Neural cell (in vitro differentiated cells): Measurements from ENCODE around the gene CAPN2. TPM values are rescaled to one million over a fixed set of nuclear protein-coding genes. Genes with fewer than 3 reads are reported as not detected.

ENCODE experiments used
- H2AFZ ChIP-seq: fragments of 200-600, 300-800 bp; sonication (generic), shearing (Covaris generic); 2 replicates; pipeline ENCODE4 v1.6.0; 2014; ENCODE audit warnings: low read depth, mild to moderate bottlenecking, antibody characterized with exemption, low read length, moderate library complexity
- H3F3A ChIP-seq: fragments of 200-600 bp; shearing (Covaris generic); 2 replicates; pipeline ENCODE4 v1.6.1; 2016; ENCODE audit warnings: mild to moderate bottlenecking, moderate library complexity, mixed read lengths, antibody characterized with exemption, low read length; ENCODE audit not compliant: insufficient read depth, poor library complexity, severe bottlenecking
- H3K27ac ChIP-seq: fragments of 200-600, 300-800 bp; sonication (generic), shearing (Covaris generic); 2 replicates; pipeline ENCODE4 v1.5.1; 2014; ENCODE audit warnings: mild to moderate bottlenecking, low read length, moderate library complexity
- H3K27me3 ChIP-seq: fragments of 300-800, 200-600 bp; sonication (generic), shearing (Covaris generic); 2 replicates; pipeline ENCODE4 v1.6.0; 2014; ENCODE audit warnings: mild to moderate bottlenecking, low read depth, low read length, moderate library complexity; ENCODE audit not compliant: insufficient read depth
- H3K36me3 ChIP-seq: fragments of 300-800, 200-600 bp; sonication (generic), shearing (Covaris generic); 2 replicates; pipeline ENCODE4 v1.5.1; 2014; ENCODE audit warnings: mild to moderate bottlenecking, antibody characterized with exemption, low read length, moderate library complexity; ENCODE audit not compliant: insufficient read depth
- H3K4me2 ChIP-seq: fragments of 300-800, 200-600 bp; sonication (generic), shearing (Covaris generic); 2 replicates; pipeline ENCODE4 v1.6.0; 2014; ENCODE audit warnings: mild to moderate bottlenecking, low read length
- H3K4me3 ChIP-seq: fragments of 300-800, 200-600 bp; sonication (generic), shearing (Covaris generic); 2 replicates; pipeline ENCODE4 v1.5.1; 2014; ENCODE audit warnings: mild to moderate bottlenecking, low read length, moderate library complexity
- H3K79me2 ChIP-seq: fragments of 200-600 bp; shearing (Covaris generic); replicated peaks from 2 replicates; pipeline ENCODE4 v1.6.0; 2014; ENCODE audit warnings: mild to moderate bottlenecking, low read length, moderate library complexity; ENCODE audit not compliant: insufficient read depth
- H3K9ac ChIP-seq: fragments of 300-800, 200-600 bp; sonication (generic), shearing (Covaris generic); 2 replicates; pipeline ENCODE4 v1.6.1; 2016; ENCODE audit warnings: mild to moderate bottlenecking, low read length, mixed read lengths
- H3K9me2 ChIP-seq: fragments of 200-600 bp; shearing (Covaris generic); 2 replicates; pipeline ENCODE4 v1.6.1; 2016; ENCODE audit warnings: mild to moderate bottlenecking, low read length, mixed read lengths; ENCODE audit not compliant: insufficient read depth
- H3K9me3 ChIP-seq: fragments of 200-600, 300-800 bp; sonication (generic), shearing (Covaris generic); 2 replicates; pipeline ENCODE4 v1.6.1; 2016; ENCODE audit warnings: mild to moderate bottlenecking, mixed run types, low read length, moderate library complexity, mixed read lengths
- H4K20me1 ChIP-seq: fragments of 200-600 bp; shearing (Covaris generic); 2 replicates; pipeline ENCODE4 v1.6.1; 2016; ENCODE audit warnings: mild to moderate bottlenecking, mixed run types; ENCODE audit not compliant: insufficient read depth
- EP300 ChIP-seq: fragments of 450-650 bp; conservative IDR thresholded peaks from 2 replicates; pipeline ENCODE4 v1.6.1; 2014; ENCODE audit warnings: antibody characterized with exemption, mild to moderate bottlenecking, moderate library complexity; ENCODE audit not compliant: poor library complexity, severe bottlenecking
- EZH2 ChIP-seq: fragments of 200-600, 300-800 bp; shearing (Covaris generic), sonication (generic); IDR thresholded peaks from 2 replicates; pipeline ENCODE4 v1.6.1; 2014; ENCODE audit warnings: antibody characterized with exemption, low read length, borderline replicate concordance, mild to moderate bottlenecking; ENCODE audit not compliant: insufficient read depth, poor library complexity, severe bottlenecking
- MXI1 ChIP-seq: fragments of 450-650 bp; conservative IDR thresholded peaks from 2 replicates; pipeline ENCODE4 v1.6.1; 2014; ENCODE audit warnings: antibody characterized with exemption, mild to moderate bottlenecking; ENCODE audit not compliant: poor library complexity, severe bottlenecking
- POLR2AphosphoS5 ChIP-seq: IDR thresholded peaks from 2 replicates; pipeline ENCODE4 v1.6.1; 2012
- RAD21 ChIP-seq: fragments of 450-650 bp; conservative IDR thresholded peaks from 2 replicates; pipeline ENCODE4 v1.6.1; 2014; ENCODE audit warnings: antibody characterized with exemption, mild to moderate bottlenecking, moderate library complexity
- SMC3 ChIP-seq: fragments of 450-650 bp; conservative IDR thresholded peaks from 2 replicates; pipeline ENCODE4 v1.6.1; 2014; ENCODE audit warnings: antibody characterized with exemption, mild to moderate bottlenecking, moderate library complexity; ENCODE audit not compliant: poor library complexity
- TAF1 ChIP-seq: IDR thresholded peaks from 2 replicates; pipeline ENCODE4 v1.6.1; 2012; ENCODE audit warnings: low read depth
- polyA plus RNA-seq: library from polyadenylated mRNA; depleted of rRNA; stranded (reverse); fragments of >200 nt; gene quantifications from 2 replicates; pipeline ENCODE4 v1.2.3, GENCODE V29; 2014
- TF ChIP-seq, protein P1 (sequence below): fragments of 450-650 bp; IDR thresholded peaks from 2 replicates; pipeline ENCODE4 v1.5.1; 2014; ENCODE audit warnings: antibody characterized with exemption, mild to moderate bottlenecking, moderate library complexity; ENCODE audit not compliant: poor library complexity, severe bottlenecking
- TF ChIP-seq, protein P2 (sequence below): IDR thresholded peaks from 2 replicates; pipeline ENCODE4 v1.6.1; 2012; ENCODE audit warnings: borderline replicate concordance

Gene CAPN2
- polyA plus RNA-seq, 1 donor from 2014 or later, result 58.8 TPM

DNA sequence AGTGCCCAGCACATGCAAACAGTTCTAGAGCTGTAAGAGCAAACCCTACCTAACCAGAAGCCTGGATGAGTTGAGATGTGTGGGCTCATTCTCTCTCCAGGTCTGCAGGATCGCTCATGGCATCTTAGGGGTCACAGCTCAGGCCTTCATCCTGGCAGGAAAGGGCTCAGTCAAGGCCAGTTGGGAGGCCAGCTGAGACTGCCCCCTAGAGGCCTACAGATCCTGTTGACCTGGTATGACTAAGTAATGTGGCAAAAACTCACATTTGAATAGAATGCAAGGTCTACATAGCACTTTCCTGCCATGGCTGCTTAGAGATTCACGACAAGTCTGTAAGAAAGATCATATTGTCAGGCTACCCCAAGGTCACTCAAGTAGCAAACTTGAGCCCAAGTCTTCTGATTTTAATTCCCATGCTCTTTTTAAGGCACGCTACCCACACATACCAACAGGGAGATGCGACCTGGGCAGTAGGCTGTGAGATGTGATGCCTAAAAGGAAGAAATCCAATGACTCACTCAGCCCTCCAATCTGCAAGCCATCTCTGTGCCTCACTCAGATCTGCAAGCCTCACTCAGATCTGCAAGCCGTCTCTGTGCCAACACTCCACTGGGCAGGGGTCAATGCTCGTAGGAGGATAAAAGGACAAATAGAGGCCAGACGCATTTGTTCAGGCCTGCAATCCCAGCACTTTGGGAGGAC is 41.7 kb upstream of the CAPN2 start:
- Histone ChIP-seq H3F3A (no peaks in the 10 kb centered on the region), H3K9me3 (no peaks in the 10 kb centered on the region), H3K79me2 (no peaks in the 10 kb centered on the region), H3K36me3 (no peaks in the 10 kb centered on the region), H4K20me1 (no peaks in the 10 kb centered on the region), H3K9ac (no peak overlapping the region), H3K4me3 (no peak overlapping the region), H3K9me2 (no peaks in the 10 kb centered on the region), H3K27ac (no peak overlapping the region), H2AFZ (no peak overlapping the region), H3K27me3 (no peaks in the 10 kb centered on the region), H3K4me2 (no peak overlapping the region)
- TF ChIP-seq, protein P1, sequence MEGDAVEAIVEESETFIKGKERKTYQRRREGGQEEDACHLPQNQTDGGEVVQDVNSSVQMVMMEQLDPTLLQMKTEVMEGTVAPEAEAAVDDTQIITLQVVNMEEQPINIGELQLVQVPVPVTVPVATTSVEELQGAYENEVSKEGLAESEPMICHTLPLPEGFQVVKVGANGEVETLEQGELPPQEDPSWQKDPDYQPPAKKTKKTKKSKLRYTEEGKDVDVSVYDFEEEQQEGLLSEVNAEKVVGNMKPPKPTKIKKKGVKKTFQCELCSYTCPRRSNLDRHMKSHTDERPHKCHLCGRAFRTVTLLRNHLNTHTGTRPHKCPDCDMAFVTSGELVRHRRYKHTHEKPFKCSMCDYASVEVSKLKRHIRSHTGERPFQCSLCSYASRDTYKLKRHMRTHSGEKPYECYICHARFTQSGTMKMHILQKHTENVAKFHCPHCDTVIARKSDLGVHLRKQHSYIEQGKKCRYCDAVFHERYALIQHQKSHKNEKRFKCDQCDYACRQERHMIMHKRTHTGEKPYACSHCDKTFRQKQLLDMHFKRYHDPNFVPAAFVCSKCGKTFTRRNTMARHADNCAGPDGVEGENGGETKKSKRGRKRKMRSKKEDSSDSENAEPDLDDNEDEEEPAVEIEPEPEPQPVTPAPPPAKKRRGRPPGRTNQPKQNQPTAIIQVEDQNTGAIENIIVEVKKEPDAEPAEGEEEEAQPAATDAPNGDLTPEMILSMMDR, result no peak
- no peak for TF ChIP-seq MXI1
- TF ChIP-seq, protein P2, sequence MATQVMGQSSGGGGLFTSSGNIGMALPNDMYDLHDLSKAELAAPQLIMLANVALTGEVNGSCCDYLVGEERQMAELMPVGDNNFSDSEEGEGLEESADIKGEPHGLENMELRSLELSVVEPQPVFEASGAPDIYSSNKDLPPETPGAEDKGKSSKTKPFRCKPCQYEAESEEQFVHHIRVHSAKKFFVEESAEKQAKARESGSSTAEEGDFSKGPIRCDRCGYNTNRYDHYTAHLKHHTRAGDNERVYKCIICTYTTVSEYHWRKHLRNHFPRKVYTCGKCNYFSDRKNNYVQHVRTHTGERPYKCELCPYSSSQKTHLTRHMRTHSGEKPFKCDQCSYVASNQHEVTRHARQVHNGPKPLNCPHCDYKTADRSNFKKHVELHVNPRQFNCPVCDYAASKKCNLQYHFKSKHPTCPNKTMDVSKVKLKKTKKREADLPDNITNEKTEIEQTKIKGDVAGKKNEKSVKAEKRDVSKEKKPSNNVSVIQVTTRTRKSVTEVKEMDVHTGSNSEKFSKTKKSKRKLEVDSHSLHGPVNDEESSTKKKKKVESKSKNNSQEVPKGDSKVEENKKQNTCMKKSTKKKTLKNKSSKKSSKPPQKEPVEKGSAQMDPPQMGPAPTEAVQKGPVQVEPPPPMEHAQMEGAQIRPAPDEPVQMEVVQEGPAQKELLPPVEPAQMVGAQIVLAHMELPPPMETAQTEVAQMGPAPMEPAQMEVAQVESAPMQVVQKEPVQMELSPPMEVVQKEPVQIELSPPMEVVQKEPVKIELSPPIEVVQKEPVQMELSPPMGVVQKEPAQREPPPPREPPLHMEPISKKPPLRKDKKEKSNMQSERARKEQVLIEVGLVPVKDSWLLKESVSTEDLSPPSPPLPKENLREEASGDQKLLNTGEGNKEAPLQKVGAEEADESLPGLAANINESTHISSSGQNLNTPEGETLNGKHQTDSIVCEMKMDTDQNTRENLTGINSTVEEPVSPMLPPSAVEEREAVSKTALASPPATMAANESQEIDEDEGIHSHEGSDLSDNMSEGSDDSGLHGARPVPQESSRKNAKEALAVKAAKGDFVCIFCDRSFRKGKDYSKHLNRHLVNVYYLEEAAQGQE, result no peak
- no peak for TF ChIP-seq EZH2

DNA sequence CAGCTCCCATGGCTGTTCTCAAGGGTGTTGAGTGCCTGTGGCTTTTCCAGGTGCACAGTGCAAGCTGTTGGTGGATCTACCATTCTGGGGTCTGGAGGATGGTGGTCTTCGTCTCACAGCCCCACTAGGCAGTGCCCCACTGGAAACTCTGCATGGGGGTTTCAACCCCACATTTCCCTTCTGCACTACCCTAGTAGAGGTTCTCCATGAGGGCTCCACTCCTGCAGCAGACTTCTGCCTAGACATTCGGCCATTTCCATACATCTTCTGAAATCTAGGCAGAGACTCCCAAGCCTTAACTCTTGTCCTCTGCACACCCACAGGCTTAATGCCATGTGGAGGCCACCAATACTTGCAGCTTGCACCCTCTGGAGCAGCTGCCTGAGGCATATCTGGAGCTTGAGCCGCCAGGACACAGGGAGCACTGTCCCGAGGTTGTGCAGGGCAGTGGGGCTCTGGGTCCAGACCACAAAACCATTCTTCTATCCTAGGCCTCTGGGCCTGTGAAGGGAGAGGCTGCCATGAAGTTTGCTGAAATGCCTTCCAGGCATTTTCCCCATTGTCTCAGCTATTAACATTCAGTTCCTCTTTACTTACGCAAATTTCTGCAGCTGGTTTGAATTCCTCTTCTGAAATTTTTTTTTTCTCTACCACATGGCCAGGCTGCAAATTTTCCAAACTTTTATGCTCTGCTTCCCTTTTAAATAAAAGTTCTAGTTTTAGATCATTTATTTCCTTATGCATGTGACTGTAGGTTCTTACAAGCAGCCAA is 38.0 kb upstream of the CAPN2 start:
- Histone ChIP-seq H3K27ac (no peak overlapping the region), H3K9me3 (no peaks in the 10 kb centered on the region), H3K4me3 (no peak overlapping the region), H3K36me3 (no peaks in the 10 kb centered on the region), H3K79me2 (no peaks in the 10 kb centered on the region), H3K9me2 (no peaks in the 10 kb centered on the region), H3K9ac (no peak overlapping the region), H3K4me2 (no peak overlapping the region), H3K27me3 (no peaks in the 10 kb centered on the region), H3F3A (no peaks in the 10 kb centered on the region), H2AFZ (no peak overlapping the region), H4K20me1 (no peaks in the 10 kb centered on the region)
- TF ChIP-seq, protein P2, result no peak
- TF ChIP-seq, protein P1, result no peak
- TF ChIP-seq TAF1 (no peak), EP300 (no peak), POLR2AphosphoS5 (no peak), MXI1 (no peak), EZH2 (no peak), SMC3 (no peak), RAD21 (no peak)
